HepG2 (cell line): ENCODE results near the gene JOSD2. TPM values are rescaled to one million over a fixed set of nuclear protein-coding genes. Genes with fewer than 3 reads are reported as not detected.

Experiments
- ARID4A ChIP-seq: sonication (generic); formaldehyde crosslinking; IDR thresholded peaks from 2 replicates; pipeline ENCODE4 v1.5.0; 2020; ENCODE audit warnings: mild to moderate bottlenecking, missing genetic modification reagents, borderline replicate concordance
- ARNT2 ChIP-seq: sonication (generic); formaldehyde crosslinking; IDR thresholded peaks from 2 replicates; pipeline ENCODE4 v1.8.0; 2022; ENCODE audit warnings: mild to moderate bottlenecking, low read depth, missing genetic modification reagents, moderate library complexity
- ATM ChIP-seq: fragments of 450-650 bp; IDR thresholded peaks from 2 replicates; pipeline ENCODE4 v1.7.1; 2017; ENCODE audit warnings: mild to moderate bottlenecking, borderline replicate concordance
- DNMT1 ChIP-seq: sonication (generic); formaldehyde crosslinking; IDR thresholded peaks from 2 replicates; pipeline ENCODE4 v1.5.1; 2020; ENCODE audit warnings: mild to moderate bottlenecking, missing genetic modification reagents
- GATAD1 ChIP-seq: IDR thresholded peaks from 2 replicates; pipeline ENCODE4 v1.6.1; 2016; ENCODE audit warnings: missing genetic modification reagents, missing compliant biosample characterization
- GTF3A ChIP-seq: sonication (generic); formaldehyde crosslinking; conservative IDR thresholded peaks from 2 replicates; pipeline ENCODE4 v1.4.0; 2020; ENCODE audit warnings: mild to moderate bottlenecking, missing genetic modification reagents
- HDAC1 ChIP-seq: sonication (generic); formaldehyde crosslinking; IDR thresholded peaks from 2 replicates; pipeline ENCODE4 v1.5.1; 2020; ENCODE audit warnings: mild to moderate bottlenecking, missing genetic modification reagents
- MAFF ChIP-seq: IDR thresholded peaks from 2 replicates; pipeline ENCODE4 v1.6.1; 2011; ENCODE audit warnings: low read depth, low read length, improper control_type of control experiment
- PCBP1 ChIP-seq: fragments of 200-400 bp; formaldehyde crosslinking; IDR thresholded peaks from 2 replicates; pipeline ENCODE4 v1.6.1; 2017; ENCODE audit warnings: mild to moderate bottlenecking, low read depth, low read length, borderline replicate concordance
- RFX1 ChIP-seq: fragments of 450-650 bp; IDR thresholded peaks from 2 replicates; pipeline ENCODE4 v1.6.1; 2017
- SP2 ChIP-seq: sonication (generic); formaldehyde crosslinking; IDR thresholded peaks from 2 replicates; pipeline ENCODE4 v1.5.1; 2020; ENCODE audit warnings: mild to moderate bottlenecking, missing genetic modification reagents
- ZBTB14 ChIP-seq: sonication (generic); formaldehyde crosslinking; IDR thresholded peaks from 2 replicates; pipeline ENCODE4 v1.4.0; 2020; ENCODE audit warnings: missing genetic modification reagents
- ZFP36L1 ChIP-seq: sonication (generic); formaldehyde crosslinking; IDR thresholded peaks from 2 replicates; pipeline ENCODE4 v1.8.0; 2022; ENCODE audit warnings: mild to moderate bottlenecking, missing genetic modification reagents, moderate library complexity
- ZNF496 ChIP-seq: sonication (generic); formaldehyde crosslinking; IDR thresholded peaks from 2 replicates; pipeline ENCODE4 v1.8.1; 2023; ENCODE audit warnings: mild to moderate bottlenecking, moderate library complexity, missing genetic modification reagents; ENCODE audit not compliant: insufficient replicate concordance
- ZNF619 ChIP-seq: sonication (generic); formaldehyde crosslinking; IDR thresholded peaks from 2 replicates; pipeline ENCODE4 v1.4.0; 2020; ENCODE audit warnings: mild to moderate bottlenecking, missing genetic modification reagents
- polyA plus RNA-seq, 8 experiments: library from polyadenylated mRNA; depleted of rRNA in 3 of 8; stranded (reverse) in 7 of 8; unstranded in 1 of 8; fragments of >200 nt; fragmentation: Illumina TruSeq in 4 of 8; extraction: Trizol in 4 of 8; gene quantifications; 2 replicates each; pipeline versions ENCODE4 v1.2.1 to v1.2.3, GENCODE V29; 2011 to 2016; ENCODE audit warnings: low read depth in 4 of 8, missing spikeins in 1 of 8, mixed read lengths in 1 of 8; ENCODE audit not compliant: insufficient read depth in 1 of 8
- total RNA-seq, 5 experiments: library from RNA; depleted of rRNA; stranded (reverse); fragments of >200 nt; fragmentation: Illumina TruSeq; extraction: Trizol; gene quantifications; 2 replicates each; pipeline ENCODE4 v1.2.3, GENCODE V29; 2016; ENCODE audit warnings: low read depth in 1 of 5
- TF ChIP-seq, protein P1 (sequence below): sonication (generic); formaldehyde crosslinking; IDR thresholded peaks from one replicate; pipeline ENCODE4 v1.5.1; 2020; ENCODE audit warnings: mild to moderate bottlenecking, missing genetic modification reagents; ENCODE audit errors: not compliant biosample characterization

Gene JOSD2
- total and polyA plus RNA-seq, 2 of the 13 experiments (the other 11 are each of a cell fraction or from before 2014, with no cell fraction given): 2.0 to 4.1 TPM

- TF ChIP-seq DNMT1 (CRISPR knock-in tag) (no peak), SP2 (no peak), ZBTB14 (CRISPR knock-in tag) (no peak), MAFF (no peak), ZFP36L1 (CRISPR knock-in tag) (no peak), ZNF496 (CRISPR knock-in tag) (no peak), GATAD1 (no peak), ZNF619 (CRISPR knock-in tag) (no peak), ARNT2 (CRISPR knock-in tag) (no peak), ARID4A (peak; percentile 16; the same call in 1 of the 2 replicates), RFX1 (no peak), PCBP1 (no peak), HDAC1 (CRISPR knock-in tag) (peak; percentile 9; the same call in 1 of the 2 replicates), ATM (no peak), GTF3A (no peak)
- TF ChIP-seq, protein P1, sequence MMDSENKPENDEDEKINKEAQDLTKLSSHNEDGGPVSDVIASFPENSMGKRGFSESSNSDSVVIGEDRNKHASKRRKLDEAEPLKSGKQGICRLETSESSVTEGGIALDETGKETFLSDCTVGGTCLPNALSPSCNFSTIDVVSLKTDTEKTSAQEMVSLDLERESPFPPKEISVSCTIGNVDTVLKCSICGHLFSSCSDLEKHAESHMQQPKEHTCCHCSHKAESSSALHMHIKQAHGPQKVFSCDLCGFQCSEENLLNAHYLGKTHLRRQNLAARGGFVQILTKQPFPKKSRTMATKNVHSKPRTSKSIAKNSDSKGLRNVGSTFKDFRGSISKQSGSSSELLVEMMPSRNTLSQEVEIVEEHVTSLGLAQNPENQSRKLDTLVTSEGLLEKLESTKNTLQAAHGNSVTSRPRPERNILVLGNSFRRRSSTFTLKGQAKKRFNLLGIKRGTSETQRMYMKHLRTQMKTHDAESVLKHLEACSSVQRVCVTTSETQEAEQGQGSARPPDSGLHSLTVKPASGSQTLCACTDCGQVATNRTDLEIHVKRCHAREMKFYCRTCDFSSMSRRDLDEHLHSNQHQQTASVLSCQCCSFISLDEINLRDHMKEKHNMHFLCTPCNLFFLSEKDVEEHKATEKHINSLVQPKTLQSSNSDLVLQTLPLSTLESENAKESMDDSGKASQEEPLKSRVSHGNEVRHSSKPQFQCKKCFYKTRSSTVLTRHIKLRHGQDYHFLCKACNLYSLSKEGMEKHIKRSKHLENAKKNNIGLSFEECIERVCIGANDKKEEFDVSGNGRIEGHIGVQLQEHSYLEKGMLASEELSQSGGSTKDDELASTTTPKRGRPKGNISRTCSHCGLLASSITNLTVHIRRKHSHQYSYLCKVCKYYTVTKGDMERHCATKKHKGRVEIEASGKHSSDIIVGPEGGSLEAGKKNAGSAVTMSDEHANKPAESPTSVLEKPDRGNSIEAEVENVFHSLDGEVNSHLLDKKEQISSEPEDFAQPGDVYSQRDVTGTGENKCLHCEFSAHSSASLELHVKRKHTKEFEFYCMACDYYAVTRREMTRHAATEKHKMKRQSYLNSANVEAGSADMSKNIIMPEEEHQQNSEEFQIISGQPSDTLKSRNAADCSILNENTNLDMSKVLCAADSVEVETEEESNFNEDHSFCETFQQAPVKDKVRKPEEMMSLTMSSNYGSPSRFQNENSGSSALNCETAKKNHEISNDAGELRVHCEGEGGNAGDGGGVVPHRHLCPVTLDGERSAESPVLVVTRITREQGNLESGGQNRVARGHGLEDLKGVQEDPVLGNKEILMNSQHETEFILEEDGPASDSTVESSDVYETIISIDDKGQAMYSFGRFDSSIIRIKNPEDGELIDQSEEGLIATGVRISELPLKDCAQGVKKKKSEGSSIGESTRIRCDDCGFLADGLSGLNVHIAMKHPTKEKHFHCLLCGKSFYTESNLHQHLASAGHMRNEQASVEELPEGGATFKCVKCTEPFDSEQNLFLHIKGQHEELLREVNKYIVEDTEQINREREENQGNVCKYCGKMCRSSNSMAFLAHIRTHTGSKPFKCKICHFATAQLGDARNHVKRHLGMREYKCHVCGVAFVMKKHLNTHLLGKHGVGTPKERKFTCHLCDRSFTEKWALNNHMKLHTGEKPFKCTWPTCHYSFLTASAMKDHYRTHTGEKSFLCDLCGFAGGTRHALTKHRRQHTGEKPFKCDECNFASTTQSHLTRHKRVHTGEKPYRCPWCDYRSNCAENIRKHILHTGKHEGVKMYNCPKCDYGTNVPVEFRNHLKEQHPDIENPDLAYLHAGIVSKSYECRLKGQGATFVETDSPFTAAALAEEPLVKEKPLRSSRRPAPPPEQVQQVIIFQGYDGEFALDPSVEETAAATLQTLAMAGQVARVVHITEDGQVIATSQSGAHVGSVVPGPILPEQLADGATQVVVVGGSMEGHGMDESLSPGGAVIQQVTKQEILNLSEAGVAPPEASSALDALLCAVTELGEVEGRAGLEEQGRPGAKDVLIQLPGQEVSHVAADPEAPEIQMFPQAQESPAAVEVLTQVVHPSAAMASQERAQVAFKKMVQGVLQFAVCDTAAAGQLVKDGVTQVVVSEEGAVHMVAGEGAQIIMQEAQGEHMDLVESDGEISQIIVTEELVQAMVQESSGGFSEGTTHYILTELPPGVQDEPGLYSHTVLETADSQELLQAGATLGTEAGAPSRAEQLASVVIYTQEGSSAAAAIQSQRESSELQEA: no peak
Observed at GRCh38 chr19:50512999-50513745, 2.2 kb upstream of the JOSD2 start (continued).
